Measurements from ENCODE around the gene WDR81.

The WDR81 gene

DNA sequence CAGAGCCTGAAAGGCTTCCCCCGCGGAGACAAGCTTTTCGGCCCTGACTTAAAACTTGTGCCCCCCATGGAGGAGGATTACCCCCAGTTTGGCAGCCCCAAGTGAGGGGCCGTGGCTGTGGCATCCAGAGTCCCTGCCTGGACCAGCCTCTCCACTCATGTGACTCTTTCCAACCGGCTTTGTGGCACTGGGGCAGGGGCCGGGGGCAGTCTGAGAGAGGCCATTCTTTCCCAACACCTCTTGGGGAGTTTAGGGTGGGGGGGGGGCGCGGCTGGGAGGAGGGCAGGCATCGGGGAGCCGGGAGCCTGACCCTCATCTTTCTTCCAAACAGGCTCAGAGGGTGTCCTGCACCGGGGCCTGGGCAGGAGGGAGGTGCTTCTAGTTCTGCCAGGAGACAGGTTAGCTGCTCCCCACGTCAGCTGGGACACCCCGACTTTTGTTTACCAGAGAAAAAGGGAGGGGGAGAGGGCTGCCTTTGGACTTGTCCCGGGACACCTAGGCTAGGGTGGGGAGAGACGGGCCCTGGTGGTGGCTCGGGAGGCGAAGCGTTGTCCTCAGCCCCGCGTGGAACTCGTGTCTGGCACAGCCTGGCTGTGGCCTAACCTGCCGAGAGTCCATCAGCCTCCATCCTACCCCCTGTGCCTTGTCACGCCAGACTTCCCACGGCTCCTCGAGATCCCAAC is 30.1 kb downstream of the WDR81 start:
- no peak for TF ChIP-seq CTCF (IDR thresholded peaks at IDR 0.05; ENCODE audit: low read depth, low read length)
- DNase-seq (ENCODE audit: extremely low read depth, low read depth), result no peak

- DNase-seq (ENCODE audit: extremely low read depth, low read depth), result no peak
Measured at GRCh38 chr17:1755252-1755826, 30.8 kb downstream of the WDR81 start.

DNA sequence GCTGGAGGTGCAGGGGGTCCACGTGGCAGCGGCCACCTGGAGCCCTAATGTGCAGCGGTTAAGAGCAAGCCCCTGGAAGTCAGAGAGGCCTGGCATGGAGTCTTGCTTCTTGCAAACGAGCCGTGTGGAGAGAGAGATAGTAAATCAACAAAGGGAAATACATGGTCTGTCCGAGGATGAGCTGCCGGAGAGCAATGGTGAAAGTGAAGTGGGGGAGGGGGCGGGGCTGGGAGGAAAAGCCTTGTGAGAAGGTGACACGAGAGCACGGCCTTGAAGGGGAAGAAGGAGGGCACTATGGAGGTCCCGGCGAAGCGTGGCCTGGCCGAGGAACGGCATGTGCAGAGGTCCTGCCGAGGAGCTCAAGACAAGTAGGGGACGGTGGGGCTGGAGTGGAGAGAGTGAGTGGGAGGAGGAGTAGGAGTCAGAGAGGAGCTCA is 31.3 kb downstream of the WDR81 start:
- DNase-seq (ENCODE audit: extremely low read depth, low read depth), result no peak
- no peak for TF ChIP-seq CTCF (IDR thresholded peaks at IDR 0.05; ENCODE audit: low read depth, low read length)

More at GRCh38 chr17:1755252-1755826, 30.8 kb downstream of the WDR81 start:
- TF ChIP-seq CTCF (IDR thresholded peaks at IDR 0.05; ENCODE audit: low read depth, low read length), result no peak

- no peak for TF ChIP-seq CTCF (IDR thresholded peaks at IDR 0.05; ENCODE audit: low read depth, low read length)
- DNase-seq (ENCODE audit: extremely low read depth, low read depth), result no peak
Measured at GRCh38 chr17:1758807-1759206, 34.3 kb downstream of the WDR81 start.

GRCh38 chr17:1759529-1759928 is 35.0 kb downstream of the WDR81 start:
- DNase-seq (ENCODE audit: extremely low read depth, low read depth), result no peak
- no peak for TF ChIP-seq CTCF (IDR thresholded peaks at IDR 0.05; ENCODE audit: low read depth, low read length)

DNA sequence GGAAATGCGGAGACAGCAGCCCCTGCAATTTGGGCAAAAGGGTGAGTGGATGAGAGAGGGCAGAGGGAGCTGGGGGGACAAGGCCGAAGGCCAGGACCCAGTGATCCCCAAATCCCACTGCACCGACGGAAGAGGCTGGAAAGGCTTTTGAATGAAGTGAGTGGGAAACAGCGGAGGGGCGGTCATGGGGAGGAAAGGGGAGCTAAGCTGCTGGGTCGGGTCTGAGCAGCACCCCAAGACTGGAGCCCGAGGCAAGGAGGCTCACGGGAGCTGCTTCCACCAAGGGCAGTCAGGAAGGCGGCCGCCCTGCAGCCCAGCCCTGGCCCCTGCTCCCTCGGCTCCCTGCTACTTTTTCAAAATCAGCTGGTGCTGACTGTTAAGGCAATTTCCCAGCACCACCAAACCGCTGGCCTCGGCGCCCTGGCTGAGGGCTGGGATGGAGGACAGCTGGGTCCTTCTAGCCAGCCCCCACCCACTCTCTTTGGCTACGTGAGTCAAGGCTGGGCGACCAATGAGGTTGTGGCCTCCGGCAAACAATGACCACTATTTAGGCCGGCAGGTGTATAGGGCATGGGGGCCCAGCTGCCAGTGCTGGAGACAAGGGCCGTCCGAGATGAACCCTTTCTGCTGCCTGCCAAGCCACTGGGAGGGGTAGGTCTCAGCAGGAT is 37.9 kb downstream of the WDR81 start:
- DNase-seq (ENCODE audit: extremely low read depth, low read depth), result no peak
- TF ChIP-seq CTCF (IDR thresholded peaks at IDR 0.05; ENCODE audit: low read depth, low read length), result no peak

All from AG09319 (cell line).